Upper lobe of right lung (tissue), 1 donor: ENCODE data around the gene KCNJ14. TPM values are rescaled to one million over a fixed set of nuclear protein-coding genes. Genes with fewer than 3 reads are reported as not detected.

Source experiments
- ATAC-seq: fragments of 200-7000 bp; cut with Tn5 transposase; one replicate; pipeline ENCODE4 v1.9.1; 2020; ENCODE audit warnings: mild to moderate bottlenecking, moderate library complexity
- DNase-seq: peaks from one replicate; pipeline ENCODE4 v3.0.0-alpha.2; 2020
- H3K27ac ChIP-seq: fragments of 200-600 bp; one replicate; pipeline ENCODE4 v1.8.0; 2022
- H3K27me3 ChIP-seq: fragments of 200-600 bp; one replicate; pipeline ENCODE4 v1.8.0; 2022; ENCODE audit warnings: mild to moderate bottlenecking
- H3K36me3 ChIP-seq: fragments of 200-600 bp; one replicate; pipeline ENCODE4 v1.8.0; 2022
- H3K4me1 ChIP-seq: fragments of 200-600 bp; one replicate; pipeline ENCODE4 v1.8.0; 2022
- H3K4me3 ChIP-seq: fragments of 200-600 bp; one replicate; pipeline ENCODE4 v1.8.0; 2022; ENCODE audit warnings: mild to moderate bottlenecking
- H3K9me3 ChIP-seq: fragments of 200-600 bp; one replicate; pipeline ENCODE4 v1.8.0; 2022
- CTCF ChIP-seq: fragments of 200-600 bp; IDR thresholded peaks from one replicate; pipeline ENCODE4 v1.8.0; 2022; ENCODE audit warnings: antibody characterized with exemption
- intact Hi-C: fragments of 100-400 bp; cut with DNase I; formaldehyde crosslinking; loops from one replicate; pipeline ENCODE4 v1.11.0; 2022
- total RNA-seq: library from RNA; stranded (reverse); fragmentation: NEBNext Ultra II Directional; extraction: Animal tissue kit (Norgen Biotek cat#: 25700); gene quantifications from one replicate; pipeline ENCODE4 v1.2.1, GENCODE V29; 2021
- donor health status: DM: no; HTN: yes; CAD: no; lungs with severe emphysema.

The KCNJ14 gene
- total RNA-seq, 1 donor from 2014 or later = 1.1 TPM

GRCh38 chr19:48451624-48452023, 3.8 kb upstream of the KCNJ14 start:
- H3K36me3 ChIP-seq = peaks cover 82% of the 10 kb centered on the region
- H3K27me3 ChIP-seq = no peaks in the 10 kb centered on the region
- TF ChIP-seq CTCF = no peak
- peaks cover under 1% of the 10 kb centered on the region for H3K4me1 ChIP-seq
- H3K27ac ChIP-seq = no peak overlapping the region
- ATAC-seq (no peak), DNase-seq (no peak)
- no peak overlapping the region for H3K4me3 ChIP-seq
- no peaks in the 10 kb centered on the region for H3K9me3 ChIP-seq
- intact Hi-C loops = no loop called here

DNA sequence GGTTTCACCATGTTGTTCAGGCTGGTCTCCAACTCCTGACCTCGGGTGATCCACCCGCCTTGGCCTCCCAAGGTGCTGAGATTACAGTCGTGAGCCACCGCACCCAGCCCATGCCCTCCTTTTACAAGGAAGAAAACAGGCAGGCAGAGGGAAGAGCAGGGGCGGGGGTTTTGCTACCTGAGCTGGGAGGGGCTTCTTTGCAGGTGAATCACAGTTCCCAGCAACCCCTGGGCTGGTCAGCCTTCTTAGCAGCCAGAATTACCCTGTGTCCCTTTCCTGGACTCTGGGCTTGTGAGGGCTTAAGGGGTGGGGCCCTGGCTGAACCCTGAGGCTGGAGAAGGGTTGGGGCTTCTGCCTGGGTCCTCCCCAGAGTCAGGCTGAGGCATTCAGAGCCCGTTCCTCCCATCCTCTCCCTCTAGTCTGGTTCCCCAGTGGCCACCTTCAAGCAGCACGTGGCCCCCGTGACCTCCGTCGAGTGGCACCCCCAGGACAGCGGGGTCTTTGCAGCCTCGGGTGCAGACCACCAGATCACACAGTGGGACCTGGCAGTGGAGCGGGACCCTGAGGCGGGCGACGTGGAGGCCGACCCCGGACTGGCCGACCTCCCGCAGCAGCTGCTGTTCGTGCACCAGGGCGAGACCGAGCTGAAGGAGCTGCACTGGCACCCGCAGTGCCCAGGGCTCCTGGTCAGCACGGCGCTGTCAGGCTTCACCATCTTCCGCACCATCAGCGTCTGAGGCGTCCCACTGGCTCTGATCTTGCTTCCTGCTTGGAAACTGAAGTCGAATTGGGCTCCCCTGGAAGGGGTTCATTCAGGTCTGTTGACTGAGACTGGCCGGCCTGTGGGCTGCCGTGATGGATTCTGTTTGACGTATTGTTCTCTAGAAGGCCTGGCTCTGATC, 2.8 kb upstream of the KCNJ14 start:
- Histone ChIP-seq H3K36me3 (peaks cover 82% of the 10 kb centered on the region), H3K27ac (no peak overlapping the region), H3K9me3 (no peaks in the 10 kb centered on the region), H3K4me3 (no peak overlapping the region), H3K27me3 (no peaks in the 10 kb centered on the region), H3K4me1 (no peaks in the 10 kb centered on the region)
- DNase-seq (no peak), ATAC-seq (no peak)
- TF ChIP-seq CTCF = no peak
- intact Hi-C loops = no loop called here

- H3K9me3 ChIP-seq = no peaks in the 10 kb centered on the region
- H3K27ac ChIP-seq = no peak overlapping the region
- H3K27me3 ChIP-seq = no peaks in the 10 kb centered on the region
- no peak for ATAC-seq
- no peaks in the 10 kb centered on the region for H3K4me1 ChIP-seq
- no peak overlapping the region for H3K4me3 ChIP-seq
- H3K36me3 ChIP-seq = peaks cover 69% of the 10 kb centered on the region
- no peak for DNase-seq
- intact Hi-C loops = no loop called here
- no peak for TF ChIP-seq CTCF
Observed at GRCh38 chr19:48454150-48454730, 1.1 kb upstream of the KCNJ14 start.

GRCh38 chr19:48455908-48456562, 661 bp downstream of the KCNJ14 start:
- no peaks in the 10 kb centered on the region for H3K9me3 ChIP-seq
- peaks cover 51% of the 10 kb centered on the region for H3K36me3 ChIP-seq
- no peak for DNase-seq
- no peak overlapping the region for H3K27ac ChIP-seq
- H3K4me3 ChIP-seq = no peak overlapping the region
- no peak for ATAC-seq
- intact Hi-C loops = no loop called here
- H3K27me3 ChIP-seq = no peaks in the 10 kb centered on the region
- no peaks in the 10 kb centered on the region for H3K4me1 ChIP-seq
- no peak for TF ChIP-seq CTCF

DNA sequence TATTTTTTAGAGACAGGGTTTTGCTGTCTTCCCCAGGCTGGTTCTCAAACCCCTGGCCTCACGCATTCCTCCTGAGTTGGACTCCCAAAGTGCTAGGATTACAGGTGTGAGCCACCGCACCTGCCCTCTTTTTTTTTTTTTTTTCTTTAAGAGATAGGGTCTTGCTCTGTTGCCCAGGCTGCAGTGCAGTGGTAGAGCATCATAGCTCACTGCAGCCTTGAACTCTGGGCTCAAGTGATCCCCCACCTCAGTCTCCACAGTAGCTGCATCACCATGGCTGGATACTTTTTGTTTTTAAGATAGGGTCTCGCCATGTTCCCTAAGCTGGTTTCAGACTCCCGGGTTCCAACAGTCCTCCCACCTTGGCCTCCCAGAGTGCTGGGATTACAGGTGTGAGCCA, 1.5 kb downstream of the KCNJ14 start:
- no peak overlapping the region for H3K27ac ChIP-seq
- H3K4me3 ChIP-seq = no peak overlapping the region
- ATAC-seq = no peak
- H3K9me3 ChIP-seq = no peaks in the 10 kb centered on the region
- no peaks in the 10 kb centered on the region for H3K27me3 ChIP-seq
- no peak for TF ChIP-seq CTCF
- no peaks in the 10 kb centered on the region for H3K4me1 ChIP-seq
- intact Hi-C loops = no loop called here
- no peak for DNase-seq
- peaks cover 43% of the 10 kb centered on the region for H3K36me3 ChIP-seq
